HCT116 (cell line): ENCODE data around the gene HARS1. TPM values are rescaled to one million over a fixed set of nuclear protein-coding genes. Genes with fewer than 3 reads are reported as not detected.

Experiments used
- ATAC-seq: fragments of 200-7000 bp; cut with Tn5 transposase; 2 replicates; pipeline ENCODE4 v1.9.1; 2020; ENCODE audit warnings: mild to moderate bottlenecking, moderate library complexity
- BruUV-seq: library from RNA; stranded (reverse); fragments of 400-500 nt; replicated peaks from 2 replicates; lab custom pipeline; 2021; lab: Mats Ljungman, UMichigan
- CTCF ChIA-PET: fragments of 300-600 bp; sonication (Branson Sonifier 250); formaldehyde crosslinking; loops from one replicate; lab custom pipeline; 2021; ENCODE audit warnings: antibody characterized with exemption; lab: Charles Lee
- POLR2A ChIA-PET: fragments of 300-600, 350-600 bp; sonication (Branson Sonifier 250); formaldehyde crosslinking; loops from one replicate; lab custom pipeline; 2021; ENCODE audit warnings: antibody characterized with exemption; lab: Charles Lee
- RAD21 ChIA-PET, 2 experiments: fragments of 300-600 bp; sonication (Branson Sonifier 250); formaldehyde crosslinking; loops; one replicate each; lab custom pipeline; 2023; ENCODE audit warnings: low total read pairs in 2 of 2; ENCODE audit not compliant: uncharacterized antibody in 2 of 2, unreplicated experiment in 2 of 2, low non-redundant PET in 1 of 2; lab: Charles Lee
- DNase-seq: peaks from one replicate; pipeline ENCODE4 v3.0.0-alpha.2; 2010; ENCODE audit warnings: low read depth, low spot score
- H2AFZ ChIP-seq: fragments of 200-600 bp; shearing (Covaris generic), sonication (generic); 2 replicates; pipeline ENCODE4 v1.6.1; 2017; ENCODE audit warnings: low read depth, mixed run types, mixed read lengths, antibody characterized with exemption, low read length; ENCODE audit not compliant: poor library complexity, severe bottlenecking
- H3K27ac ChIP-seq: 2 replicates; pipeline ENCODE4 v1.5.1; 2012; ENCODE audit warnings: low read depth, low read length
- H3K27me3 ChIP-seq: fragments of 200-600 bp; sonication (generic); 2 replicates; pipeline ENCODE4 v1.6.1; 2016; ENCODE audit warnings: mixed run types, low read length, mixed read lengths; ENCODE audit not compliant: insufficient read depth
- H3K36me3 ChIP-seq, 2 experiments: fragments of 200-500 bp in 1 of 2; fragments of 200-600 bp in 1 of 2; sonication (Bioruptor generic) in 1 of 2; sonication (generic) in 1 of 2; 2 replicates each; pipeline versions ENCODE4 v1.5.1 to v1.6.1; 2014 to 2016; ENCODE audit warnings: low read length in 2 of 2, inconsistent platforms in 1 of 2, mixed read lengths in 1 of 2, mixed run types in 1 of 2; ENCODE audit not compliant: insufficient read depth in 2 of 2, control insufficient read depth in 1 of 2
- H3K4me1 ChIP-seq, 2 experiments: fragments of 200-600 bp in 1 of 2; sonication (generic) in 1 of 2; 2 replicates each; pipeline versions ENCODE4 v1.5.1 to v1.6.1; 2012 to 2017; ENCODE audit warnings: low read length in 2 of 2, inconsistent platforms in 1 of 2, mild to moderate bottlenecking in 1 of 2, mixed read lengths in 1 of 2, mixed run types in 1 of 2, moderate library complexity in 1 of 2; ENCODE audit not compliant: insufficient read depth in 2 of 2, control insufficient read depth in 1 of 2
- H3K4me2 ChIP-seq: fragments of 200-600 bp; sonication (generic); 2 replicates; pipeline ENCODE4 v1.6.1; 2017; ENCODE audit warnings: mixed run types, low read length, mixed read lengths
- H3K4me3 ChIP-seq, 2 experiments: fragments of 200-600 bp in 1 of 2; sonication (generic) in 1 of 2; replicated peaks in 1 of 2; 2 replicates each; pipeline ENCODE4 v1.5.1; 2011 to 2016; ENCODE audit warnings: low read length in 2 of 2, control low read depth in 1 of 2, low read depth in 1 of 2, mild to moderate bottlenecking in 1 of 2, mixed read lengths in 1 of 2, mixed run types in 1 of 2
- H3K79me2 ChIP-seq: fragments of 200-600 bp; sonication (generic); 2 replicates; pipeline ENCODE4 v1.6.1; 2017; ENCODE audit warnings: mild to moderate bottlenecking, mixed run types, low read length, moderate library complexity, mixed read lengths; ENCODE audit not compliant: insufficient read depth
- H3K9ac ChIP-seq: fragments of 200-600 bp; sonication (generic); 2 replicates; pipeline ENCODE4 v1.6.1; 2016; ENCODE audit warnings: low read length, mixed read lengths
- H3K9me2 ChIP-seq: fragments of 200-600 bp; sonication (generic), shearing (Covaris generic); 2 replicates; pipeline ENCODE4 v1.6.1; 2017; ENCODE audit warnings: mixed run types, mild to moderate bottlenecking, moderate library complexity; ENCODE audit not compliant: insufficient read depth
- H3K9me3 ChIP-seq, 2 experiments: fragments of 200-500 bp in 1 of 2; fragments of 200-600 bp in 1 of 2; sonication (Bioruptor generic) in 1 of 2; sonication (generic) in 1 of 2; 2 replicates each; pipeline ENCODE4 v1.6.1; 2014 to 2017; ENCODE audit warnings: low read length in 2 of 2, mixed read lengths in 2 of 2, inconsistent platforms in 1 of 2, low read depth in 1 of 2, mild to moderate bottlenecking in 1 of 2, mixed run types in 1 of 2, moderate library complexity in 1 of 2; ENCODE audit not compliant: control insufficient read depth in 1 of 2, insufficient read depth in 1 of 2
- H4K20me1 ChIP-seq: fragments of 200-600 bp; sonication (generic), shearing (Covaris generic); 2 replicates; pipeline ENCODE4 v1.6.1; 2017; ENCODE audit warnings: mixed run types, mild to moderate bottlenecking, moderate library complexity; ENCODE audit not compliant: insufficient read depth
- CBX3 ChIP-seq: IDR thresholded peaks from 2 replicates; pipeline ENCODE4 v1.6.1; 2012; ENCODE audit warnings: low read depth
- CTCF ChIP-seq, 3 experiments: fragments of 200-600 bp in 1 of 3; sonication (generic) in 1 of 3; IDR thresholded peaks in 2 of 3; conservative IDR thresholded peaks in 1 of 3; 2 replicates each; pipeline ENCODE4 v1.5.1; 2012 to 2017; ENCODE audit warnings: low read depth in 2 of 3, low read length in 2 of 3, antibody characterized with exemption in 1 of 3, borderline replicate concordance in 1 of 3, control low read depth in 1 of 3, mild to moderate bottlenecking in 1 of 3, mixed read lengths in 1 of 3, mixed run types in 1 of 3, moderate library complexity in 1 of 3; ENCODE audit not compliant: insufficient read depth in 1 of 3
- EGR1 ChIP-seq: IDR thresholded peaks from 2 replicates; pipeline ENCODE4 v1.6.1; 2012; ENCODE audit warnings: low read depth
- EZH2 ChIP-seq: fragments of 200-600 bp; sonication (generic); IDR thresholded peaks from 2 replicates; pipeline ENCODE4 v1.6.1; 2017; ENCODE audit warnings: antibody characterized with exemption, mixed run types
- JUND ChIP-seq: IDR thresholded peaks from 2 replicates; pipeline ENCODE4 v1.6.1; 2012
- MAX ChIP-seq: IDR thresholded peaks from 2 replicates; pipeline ENCODE4 v1.6.1; 2012
- POLR2AphosphoS5 ChIP-seq: IDR thresholded peaks from 2 replicates; pipeline ENCODE4 v1.6.1; 2011; ENCODE audit warnings: mild to moderate bottlenecking, low read depth, low read length, moderate library complexity
- SIN3A ChIP-seq: IDR thresholded peaks from 2 replicates; pipeline ENCODE4 v1.6.1; 2012; ENCODE audit warnings: low read depth
- TCF7L2 ChIP-seq: IDR thresholded peaks from 2 replicates; pipeline ENCODE4 v1.7.0; 2011; ENCODE audit warnings: borderline replicate concordance, inconsistent platforms; ENCODE audit not compliant: insufficient read depth, insufficient read length; ENCODE audit errors: extremely low read depth
- YY1 ChIP-seq: IDR thresholded peaks from 2 replicates; pipeline ENCODE4 v1.6.1; 2011; ENCODE audit warnings: low read length, low read depth, moderate library complexity, mild to moderate bottlenecking; ENCODE audit not compliant: insufficient replicate concordance; ENCODE audit errors: extremely low read depth
- ZBTB33 ChIP-seq: IDR thresholded peaks from 2 replicates; pipeline ENCODE4 v1.6.1; 2011; ENCODE audit warnings: mild to moderate bottlenecking, low read length, moderate library complexity; ENCODE audit not compliant: insufficient replicate concordance; ENCODE audit errors: extremely low read depth
- intact Hi-C: fragments of 100-400 bp; cut with micrococcal nuclease; formaldehyde crosslinking; loops from 2 replicates; pipeline ENCODE4 v1.10.0; 2022
- total RNA-seq: library from RNA; stranded (reverse); gene quantifications from one replicate; pipeline ENCODE4 v1.2.1, GENCODE V29; 2021; ENCODE audit not compliant: unreplicated experiment

The HARS1 gene
- total RNA-seq, 1 experiment from 2014 or later: 91.1 TPM

- Histone ChIP-seq H3K79me2 (no peaks in the 10 kb centered on the region), H3K27me3 (no peaks in the 10 kb centered on the region), H3K4me3 (no peak overlapping the region), H3K4me2 (no peak overlapping the region), H3K9me3 (no peaks in the 10 kb centered on the region), H3K4me1 (no peaks in the 10 kb centered on the region), H3K27ac (no peak overlapping the region), H2AFZ (no peak overlapping the region), H3K36me3 (no peaks in the 10 kb centered on the region), H3K9ac (no peak overlapping the region), H4K20me1 (no peaks in the 10 kb centered on the region), H3K9me2 (no peaks in the 10 kb centered on the region)
- ChIA-PET RAD21 (no interaction called here), POLR2A (no interaction called here), CTCF (no interaction called here)
- intact Hi-C loops: no loop called here
- ATAC-seq (no peak), DNase-seq (no peak)
- no peak for TF ChIP-seq CBX3
- no peak for TF ChIP-seq CTCF (IDR thresholded peaks at IDR 0.05 in 2 of 3, conservative IDR thresholded peaks at IDR 0.05 in 1 of 3; ENCODE audit: borderline replicate concordance in 1 of 3, insufficient read depth in 1 of 3, low read depth in 2 of 3, low read length in 2 of 3)
- TF ChIP-seq JUND: no peak
- TF ChIP-seq TCF7L2: no peak
- TF ChIP-seq MAX: no peak
- no peak for TF ChIP-seq EZH2
- no TSS peak for BruUV-seq
Observed at GRCh38 chr5:140733098-140733497, 41.9 kb upstream of the HARS1 start.

- Histone ChIP-seq H4K20me1 (no peaks in the 10 kb centered on the region), H3K9ac (no peak overlapping the region), H3K9me2 (no peaks in the 10 kb centered on the region), H3K4me2 (peak overlapping the region; percentile 58), H3K27me3 (no peaks in the 10 kb centered on the region), H3K36me3 (no peaks in the 10 kb centered on the region), H3K27ac (no peak overlapping the region), H3K79me2 (no peaks in the 10 kb centered on the region), H3K4me3 (peak overlapping the region; percentile 22 to 45), H3K4me1 (peaks cover 4 to 18% of the 10 kb centered on the region in 2 experiments; a peak in 3 of 4 replicates), H3K9me3 (no peaks in the 10 kb centered on the region), H2AFZ (peak overlapping the region; percentile 96)
- BruUV-seq: no TSS peak
- CTCF ChIA-PET: interaction anchor here (0.8 to 1.4 kb wide), 4 partner anchors 324 to 484 kb away, joined by 3 read pairs; partner anchors contain the start of gene ANKHD1
- POLR2A ChIA-PET: interaction anchor here (0.6 to 1.5 kb wide), 5 partner anchors 9 to 380 kb away, joined by 3 to 6 read pairs (median 3); partner anchors contain the start of genes HBEGF, IK and NDUFA2
- intact Hi-C loops: loop anchor here (2.0 to 10.0 kb wide), 4 partner anchors 279 to 791 kb away; no protein-coding TSS in a partner anchor
- DNase-seq (peak; percentile 96), ATAC-seq (peak; percentile 92)
- RAD21 ChIA-PET: no interaction called here
- TF ChIP-seq POLR2AphosphoS5 (peak; percentile 38; the same call in 1 of the 2 replicates), ZBTB33 (peak; percentile 73), YY1 (peak; percentile 82), EGR1 (no peak), SIN3A (no peak)
Observed at GRCh38 chr5:140725799-140726471, 34.8 kb upstream of the HARS1 start.
